H9 (cell line): ENCODE measurements around the gene CPLX1. TPM values are rescaled to one million over a fixed set of nuclear protein-coding genes. Genes with fewer than 3 reads are reported as not detected.

Experiments used
- DNase-seq: peaks from one replicate; pipeline ENCODE4 v3.0.0-alpha.2; 2017
- H2AFZ ChIP-seq: one replicate; pipeline ENCODE4 v1.6.1; 2013; ENCODE audit warnings: mild to moderate bottlenecking, low read length, control low read depth, moderate library complexity
- H2AK5ac ChIP-seq: 2 replicates; pipeline ENCODE4 v1.6.1; 2013; ENCODE audit warnings: low read length, control low read depth, mixed read lengths; ENCODE audit not compliant: insufficient read length
- H2BK120ac ChIP-seq: one replicate; pipeline ENCODE4 v1.6.1; 2013; ENCODE audit warnings: low read depth, mild to moderate bottlenecking, low read length, control low read depth, inconsistent platforms; ENCODE audit not compliant: poor library complexity, severe bottlenecking
- H2BK12ac ChIP-seq: 2 replicates; pipeline ENCODE4 v1.6.1; 2013; ENCODE audit warnings: low read length, control low read depth, mixed read lengths, low read depth; ENCODE audit not compliant: insufficient read length
- H2BK15ac ChIP-seq: 2 replicates; pipeline ENCODE4 v1.6.1; 2013; ENCODE audit warnings: low read depth, low read length, control low read depth
- H2BK20ac ChIP-seq: one replicate; pipeline ENCODE4 v1.6.1; 2013; ENCODE audit warnings: low read depth, mild to moderate bottlenecking, low read length, control low read depth, inconsistent platforms; ENCODE audit not compliant: poor library complexity, severe bottlenecking
- H2BK5ac ChIP-seq: 2 replicates; pipeline ENCODE4 v1.6.1; 2013; ENCODE audit warnings: low read length, control low read depth, mixed read lengths; ENCODE audit not compliant: insufficient read length
- H3K14ac ChIP-seq: 2 replicates; pipeline ENCODE4 v1.6.1; 2013; ENCODE audit warnings: low read length, control low read depth; ENCODE audit not compliant: insufficient read depth
- H3K18ac ChIP-seq: 2 replicates; pipeline ENCODE4 v1.6.1; 2013; ENCODE audit warnings: low read depth, mild to moderate bottlenecking, mixed read lengths, low read length, control low read depth; ENCODE audit not compliant: insufficient read length
- H3K23ac ChIP-seq: 2 replicates; pipeline ENCODE4 v1.6.1; 2013; ENCODE audit warnings: low read length, control low read depth, mixed read lengths, low read depth; ENCODE audit not compliant: insufficient read length
- H3K23me2 ChIP-seq: 2 replicates; pipeline ENCODE4 v1.6.1; 2013; ENCODE audit warnings: low read depth, mild to moderate bottlenecking, mixed read lengths, low read length, control low read depth; ENCODE audit not compliant: insufficient read length, poor library complexity, severe bottlenecking
- H3K27ac ChIP-seq: 2 replicates; pipeline ENCODE4 v1.5.1; 2013; ENCODE audit warnings: low read length, control low read depth, mixed read lengths, low read depth; ENCODE audit not compliant: insufficient read length
- H3K27me3 ChIP-seq: 2 replicates; pipeline ENCODE4 v1.6.1; 2013; ENCODE audit warnings: low read length, control low read depth, inconsistent platforms; ENCODE audit not compliant: insufficient read depth
- H3K4ac ChIP-seq: 2 replicates; pipeline ENCODE4 v1.6.1; 2013; ENCODE audit warnings: low read depth, mild to moderate bottlenecking, control low read depth, inconsistent platforms, low read length, moderate library complexity
- H3K4me1 ChIP-seq: 2 replicates; pipeline ENCODE4 v1.6.1; 2013; ENCODE audit warnings: low read length, control low read depth, inconsistent platforms; ENCODE audit not compliant: insufficient read depth
- H3K4me2 ChIP-seq: 2 replicates; pipeline ENCODE4 v1.6.1; 2013; ENCODE audit warnings: low read length, control low read depth, mixed read lengths; ENCODE audit not compliant: insufficient read length, insufficient read depth
- H3K56ac ChIP-seq: 2 replicates; pipeline ENCODE4 v1.6.1; 2013; ENCODE audit warnings: low read depth, mild to moderate bottlenecking, mixed read lengths, low read length, control low read depth; ENCODE audit not compliant: insufficient read length
- H3K79me1 ChIP-seq: 2 replicates; pipeline ENCODE4 v1.6.1; 2013; ENCODE audit warnings: low read depth, mild to moderate bottlenecking, moderate library complexity, low read length, control low read depth, inconsistent platforms; ENCODE audit not compliant: insufficient read depth, poor library complexity, severe bottlenecking
- H3K79me2 ChIP-seq: 2 replicates; pipeline ENCODE4 v1.6.1; 2013; ENCODE audit warnings: low read length, control low read depth, inconsistent platforms; ENCODE audit not compliant: insufficient read depth
- H3K9ac ChIP-seq: 2 replicates; pipeline ENCODE4 v1.6.1; 2013; ENCODE audit warnings: low read length, control low read depth, mixed read lengths; ENCODE audit not compliant: insufficient read length; ENCODE audit errors: extremely low read depth
- H3K9me3 ChIP-seq: one replicate; pipeline ENCODE4 v1.6.1; 2013; ENCODE audit warnings: low read depth, low read length, inconsistent platforms; ENCODE audit not compliant: control insufficient read depth
- H3T11ph ChIP-seq: one replicate; pipeline ENCODE4 v1.6.1; 2013; ENCODE audit warnings: mild to moderate bottlenecking, low read length, control low read depth, inconsistent platforms
- H4K20me1 ChIP-seq: one replicate; pipeline ENCODE4 v1.6.1; 2013; ENCODE audit not compliant: control insufficient read depth, insufficient read length, insufficient read depth
- H4K5ac ChIP-seq: 2 replicates; pipeline ENCODE4 v1.6.1; 2013; ENCODE audit warnings: low read depth, mild to moderate bottlenecking, mixed read lengths, low read length, control low read depth; ENCODE audit not compliant: insufficient read length
- H4K8ac ChIP-seq: replicated peaks from 2 replicates; pipeline ENCODE4 v1.6.1; 2013; ENCODE audit warnings: low read length, control low read depth, mixed read lengths, low read depth; ENCODE audit not compliant: insufficient read length
- H4K91ac ChIP-seq: 2 replicates; pipeline ENCODE4 v1.6.1; 2013; ENCODE audit warnings: low read depth, mild to moderate bottlenecking, moderate library complexity, mixed read lengths, low read length, control low read depth; ENCODE audit not compliant: insufficient read length
- H3K27ac Mint-ChIP-seq, 3 experiments: 2 replicates in 2 of 3; 3 replicates in 1 of 3; pipeline ENCODE4 v1.8.0; 2020 to 2021; ENCODE audit warnings: mixed read lengths in 3 of 3, mild to moderate bottlenecking in 1 of 3, moderate library complexity in 1 of 3
- H3K27me3 Mint-ChIP-seq: 2 replicates; pipeline ENCODE4 v1.8.0; 2021; ENCODE audit warnings: low read depth, mild to moderate bottlenecking, moderate library complexity, mixed read lengths
- H3K36me3 Mint-ChIP-seq, 3 experiments: 2 replicates in 2 of 3; 3 replicates in 1 of 3; pipeline ENCODE4 v1.8.0; 2020 to 2021; ENCODE audit warnings: low read depth in 3 of 3, mixed read lengths in 3 of 3; ENCODE audit not compliant: insufficient read depth in 1 of 3
- H3K4me1 Mint-ChIP-seq, 2 experiments: 2 replicates each; pipeline ENCODE4 v1.8.0; 2020; ENCODE audit warnings: mixed read lengths in 2 of 2
- H3K4me3 Mint-ChIP-seq, 2 experiments: 2 replicates in 1 of 2; 3 replicates in 1 of 2; pipeline ENCODE4 v1.8.0; 2020 to 2021; ENCODE audit warnings: mild to moderate bottlenecking in 2 of 2, mixed read lengths in 2 of 2, moderate library complexity in 1 of 2
- H3K9me3 Mint-ChIP-seq, 2 experiments: 2 replicates in 1 of 2; 3 replicates in 1 of 2; pipeline ENCODE4 v1.8.0; 2020; ENCODE audit warnings: mild to moderate bottlenecking in 2 of 2, mixed read lengths in 2 of 2, moderate library complexity in 1 of 2
- CTCF ChIP-seq: fragments of 200-600 bp; sonication (generic); conservative IDR thresholded peaks from 3 replicates; pipeline ENCODE4 v1.8.0; 2021; ENCODE audit warnings: antibody characterized with exemption, mild to moderate bottlenecking
- whole genome bisulfite sequencing: extraction: QIAGEN DNeasy Blood & Tissue Kit; methylation state at CpG from one replicate; pipeline ENCODE4 v1.1.7; 2013; ENCODE audit warnings: missing lambda C conversion rate, low lambda C conversion rate, mixed read lengths; ENCODE audit not compliant: insufficient read length; ENCODE audit errors: extremely low coverage; 5-methylcytosine and 5-hydroxymethylcytosine counted together
- total RNA-seq: library from RNA; stranded (reverse); gene quantifications from 2 replicates; pipeline ENCODE4 v1.2.1, GENCODE V29; 2021

Gene CPLX1
- total RNA-seq, 1 experiment from 2014 or later: 0.90 TPM

DNA sequence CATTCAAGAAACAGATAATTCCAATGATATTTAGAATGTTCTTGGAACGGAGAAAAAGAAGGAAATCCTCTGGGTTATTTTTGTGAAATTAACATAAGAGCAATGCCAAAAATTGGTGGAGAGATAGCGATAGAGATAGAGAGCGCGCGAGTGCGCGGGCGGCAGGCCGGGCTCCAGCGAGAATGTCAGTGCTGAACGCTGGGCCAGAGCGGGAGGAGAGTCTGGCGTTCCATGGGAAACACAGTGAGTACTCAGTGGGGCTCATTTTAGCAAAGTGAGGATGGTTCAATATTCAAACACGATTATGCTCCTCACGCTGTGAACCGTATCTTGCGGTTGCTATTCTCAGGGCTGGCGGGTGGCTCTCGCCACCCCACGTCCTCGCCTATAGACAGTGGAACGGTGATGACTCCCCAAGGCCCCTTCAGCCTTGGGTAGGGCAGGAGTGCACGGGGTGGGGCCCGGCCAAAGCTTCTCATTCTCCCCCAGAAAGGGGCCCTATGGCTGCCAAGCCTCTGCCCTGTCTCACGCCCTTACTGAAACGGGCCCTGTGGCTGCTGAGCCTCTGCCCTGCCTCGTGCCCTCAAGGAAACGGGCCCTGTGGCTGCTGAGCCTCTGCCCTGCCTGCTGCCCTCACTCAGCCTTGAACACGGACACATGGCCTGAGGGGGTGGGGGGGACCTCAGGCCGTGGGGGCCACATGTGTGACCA is 16.9 kb downstream of the CPLX1 start:
- peaks cover 26% of the 10 kb centered on the region for H3K27me3 ChIP-seq
- no peak overlapping the region for H2BK20ac ChIP-seq
- H2AK5ac ChIP-seq: no peak overlapping the region
- H3K4me3 Mint-ChIP-seq: no peak overlapping the region; a peak in 1 of 5 replicates
- no peak overlapping the region for H2BK120ac ChIP-seq
- H3K18ac ChIP-seq: no peak overlapping the region
- no peak overlapping the region for H3K14ac ChIP-seq
- H3K9ac ChIP-seq: no peak overlapping the region
- H4K5ac ChIP-seq: no peak overlapping the region
- H3K27ac ChIP-seq: no peak overlapping the region
- no peak overlapping the region for H4K8ac ChIP-seq
- H3K4ac ChIP-seq: no peak overlapping the region
- no peaks in the 10 kb centered on the region for H4K20me1 ChIP-seq
- H3K9me3 Mint-ChIP-seq: peaks cover 4 to 11% of the 10 kb centered on the region in 2 experiments
- no peak overlapping the region for H3K4me2 ChIP-seq
- H2BK5ac ChIP-seq: no peak overlapping the region
- H2BK12ac ChIP-seq: no peak overlapping the region
- H3K27me3 Mint-ChIP-seq: peaks cover 100% of the 10 kb centered on the region
- H3K56ac ChIP-seq: no peak overlapping the region
- no peaks in the 10 kb centered on the region for H3K9me3 ChIP-seq
- no peak overlapping the region for H4K91ac ChIP-seq
- H3K27ac Mint-ChIP-seq: no peak overlapping the region
- DNase-seq: no peak
- no peaks in the 10 kb centered on the region for H3K79me2 ChIP-seq
- no peak for TF ChIP-seq CTCF
- H3K79me1 ChIP-seq: no peaks in the 10 kb centered on the region
- no peak overlapping the region for H2AFZ ChIP-seq
- H3K23me2 ChIP-seq: no peaks in the 10 kb centered on the region
- no peaks in the 10 kb centered on the region for H3K4me1 Mint-ChIP-seq
- H3K36me3 Mint-ChIP-seq: no peaks in the 10 kb centered on the region; a peak in 1 of 7 replicates
- no peak overlapping the region for H2BK15ac ChIP-seq
- no peaks in the 10 kb centered on the region for H3K4me1 ChIP-seq
- no peak overlapping the region for H3K23ac ChIP-seq
- WGBS: no CpG with 5 or more reads among the region's 30 CpGs
- H3T11ph ChIP-seq: no peak overlapping the region
